ENCODE results near the gene CLCF1. TPM values are rescaled to one million over a fixed set of nuclear protein-coding genes. Genes with fewer than 3 reads are reported as not detected.

CLCF1 gene
- total RNA-seq, 2 donors from 2014 or later = 1.7 to 4.0 TPM

DNA sequence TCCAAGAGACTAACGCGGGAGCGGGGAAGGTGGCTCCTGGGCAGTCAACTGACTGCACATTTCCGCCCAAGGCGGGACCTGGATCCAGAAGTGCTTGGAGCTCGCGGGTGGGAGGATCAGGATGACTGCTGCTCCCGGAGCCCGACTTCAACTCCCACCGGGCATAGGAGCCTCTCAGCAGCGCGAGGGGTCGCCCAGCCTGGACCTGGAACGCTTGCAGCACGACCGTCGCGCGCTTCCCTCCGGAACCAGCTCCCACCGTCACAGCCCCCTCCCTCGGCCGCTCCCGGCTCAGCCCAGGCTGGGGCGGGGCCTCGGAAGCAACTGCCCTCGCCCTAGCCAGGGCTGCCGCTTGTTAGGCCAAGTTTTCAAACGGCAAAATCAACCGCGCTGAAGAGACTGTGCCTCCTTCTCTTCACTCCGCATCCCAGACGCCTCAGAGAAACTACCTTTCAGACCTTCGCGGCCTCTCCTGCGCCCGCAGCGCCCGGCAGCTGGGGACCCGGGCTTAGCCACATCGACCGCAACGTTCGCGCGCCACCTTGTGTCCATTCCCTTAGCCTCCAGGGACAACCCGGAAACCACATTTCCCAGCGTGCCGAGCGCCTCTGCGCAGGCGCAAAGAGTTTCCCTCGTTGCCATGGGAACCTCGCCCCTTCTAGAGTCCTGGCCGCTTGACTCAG, 56.1 kb downstream of the CLCF1 start:
- H3K4me1 ChIP-seq = no peaks in the 10 kb centered on the region
- H3K9me3 ChIP-seq = no peaks in the 10 kb centered on the region
- intact Hi-C loops (cut with DNase I) = loop anchor here (2.0 to 10.0 kb wide), 2 partner anchors 55 to 233 kb away; no protein-coding TSS in a partner anchor

DNA sequence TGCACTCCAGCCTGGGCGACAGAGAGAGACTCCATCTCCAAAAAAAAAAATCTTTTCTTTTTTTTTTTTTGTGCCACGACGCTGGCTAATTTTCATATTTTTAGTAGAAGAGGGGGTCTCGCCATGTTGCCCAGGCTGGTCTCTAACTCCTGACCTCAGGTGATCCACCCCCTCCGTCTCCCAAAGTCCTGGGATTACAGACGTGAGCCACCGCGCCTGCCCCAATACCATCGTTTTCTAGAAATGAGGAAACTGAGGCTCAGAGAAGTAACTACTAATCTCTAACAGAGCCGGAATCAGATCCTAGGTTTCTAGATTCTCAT, 56.6 kb downstream of the CLCF1 start:
- H3K27ac ChIP-seq = peak overlapping the region; percentile 78
- intact Hi-C loops (cut with DNase I) = loop anchor here (2.0 to 10.0 kb wide), 2 partner anchors 54 to 232 kb away; no protein-coding TSS in a partner anchor
- H3K27me3 ChIP-seq = no peaks in the 10 kb centered on the region

More for the DNA sequence above, 56.1 kb downstream of the CLCF1 start:
- TF ChIP-seq, protein P1, sequence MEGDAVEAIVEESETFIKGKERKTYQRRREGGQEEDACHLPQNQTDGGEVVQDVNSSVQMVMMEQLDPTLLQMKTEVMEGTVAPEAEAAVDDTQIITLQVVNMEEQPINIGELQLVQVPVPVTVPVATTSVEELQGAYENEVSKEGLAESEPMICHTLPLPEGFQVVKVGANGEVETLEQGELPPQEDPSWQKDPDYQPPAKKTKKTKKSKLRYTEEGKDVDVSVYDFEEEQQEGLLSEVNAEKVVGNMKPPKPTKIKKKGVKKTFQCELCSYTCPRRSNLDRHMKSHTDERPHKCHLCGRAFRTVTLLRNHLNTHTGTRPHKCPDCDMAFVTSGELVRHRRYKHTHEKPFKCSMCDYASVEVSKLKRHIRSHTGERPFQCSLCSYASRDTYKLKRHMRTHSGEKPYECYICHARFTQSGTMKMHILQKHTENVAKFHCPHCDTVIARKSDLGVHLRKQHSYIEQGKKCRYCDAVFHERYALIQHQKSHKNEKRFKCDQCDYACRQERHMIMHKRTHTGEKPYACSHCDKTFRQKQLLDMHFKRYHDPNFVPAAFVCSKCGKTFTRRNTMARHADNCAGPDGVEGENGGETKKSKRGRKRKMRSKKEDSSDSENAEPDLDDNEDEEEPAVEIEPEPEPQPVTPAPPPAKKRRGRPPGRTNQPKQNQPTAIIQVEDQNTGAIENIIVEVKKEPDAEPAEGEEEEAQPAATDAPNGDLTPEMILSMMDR (IDR thresholded peaks at IDR 0.05) = peak; percentile 94
- H3K4me3 ChIP-seq = peak overlapping the region; percentile 95
- peak overlapping the region; percentile 78 for H3K27ac ChIP-seq
- H3K36me3 ChIP-seq = no peaks in the 10 kb centered on the region
- no peaks in the 10 kb centered on the region for H3K27me3 ChIP-seq
- H3K9ac ChIP-seq (ENCODE audit: low read depth in 2 of 2, low read length in 2 of 2) = peak overlapping the region; percentile 57 to 95
- DNase-seq = peak; percentile 99

DNA sequence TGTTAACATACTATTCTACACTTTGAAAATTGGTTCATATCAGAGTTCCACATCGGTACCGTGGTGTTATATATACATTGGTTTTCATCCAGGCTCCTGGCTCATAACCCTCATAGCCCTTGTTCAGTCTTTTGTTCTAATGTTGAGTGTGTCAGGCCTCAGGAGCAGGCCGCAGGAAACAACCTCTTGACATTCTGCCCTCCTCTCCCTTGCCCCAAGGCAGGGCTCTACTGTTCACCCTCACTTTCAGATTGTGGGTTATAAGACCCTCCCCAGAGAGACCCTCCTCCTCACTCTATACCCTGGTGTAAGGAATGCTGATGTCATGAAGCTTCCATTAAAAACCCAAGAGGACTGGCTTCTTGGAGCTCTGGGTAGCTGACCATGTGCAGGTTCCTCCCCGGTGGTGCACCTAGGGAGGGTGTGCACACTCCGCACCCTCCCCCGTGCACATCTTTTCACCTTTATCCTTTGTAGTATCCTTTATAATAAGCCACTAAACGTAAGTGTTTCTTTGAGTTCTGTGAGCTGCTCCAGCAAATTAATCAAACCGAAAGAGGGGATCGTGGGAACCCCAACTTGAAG, 58.0 kb downstream of the CLCF1 start:
- H3K27ac ChIP-seq = no peak overlapping the region
- no peak overlapping the region for H3K4me3 ChIP-seq
- intact Hi-C loops (cut with DNase I) = loop anchor here (10.0 kb wide), 1 partner anchor 231 kb away; no protein-coding TSS in a partner anchor
- TF ChIP-seq, protein P1 (IDR thresholded peaks at IDR 0.05) = no peak
- H3K27me3 ChIP-seq = no peaks in the 10 kb centered on the region
- no peaks in the 10 kb centered on the region for H3K36me3 ChIP-seq
- no peak for DNase-seq
- H3K4me1 ChIP-seq = no peaks in the 10 kb centered on the region
- no peak overlapping the region for H3K9ac ChIP-seq (ENCODE audit: low read depth in 2 of 2, low read length in 2 of 2)
- no peaks in the 10 kb centered on the region for H3K9me3 ChIP-seq

More for the DNA sequence above, 56.6 kb downstream of the CLCF1 start:
- TF ChIP-seq, protein P1 (IDR thresholded peaks at IDR 0.05) = no peak
- H3K9ac ChIP-seq (ENCODE audit: low read depth in 2 of 2, low read length in 2 of 2) = peak overlapping the region; percentile 53 to 95
- H3K4me1 ChIP-seq = no peaks in the 10 kb centered on the region
- no peaks in the 10 kb centered on the region for H3K9me3 ChIP-seq
- H3K36me3 ChIP-seq = no peaks in the 10 kb centered on the region
- DNase-seq = no peak
- H3K4me3 ChIP-seq = peak overlapping the region; percentile 95

DNA sequence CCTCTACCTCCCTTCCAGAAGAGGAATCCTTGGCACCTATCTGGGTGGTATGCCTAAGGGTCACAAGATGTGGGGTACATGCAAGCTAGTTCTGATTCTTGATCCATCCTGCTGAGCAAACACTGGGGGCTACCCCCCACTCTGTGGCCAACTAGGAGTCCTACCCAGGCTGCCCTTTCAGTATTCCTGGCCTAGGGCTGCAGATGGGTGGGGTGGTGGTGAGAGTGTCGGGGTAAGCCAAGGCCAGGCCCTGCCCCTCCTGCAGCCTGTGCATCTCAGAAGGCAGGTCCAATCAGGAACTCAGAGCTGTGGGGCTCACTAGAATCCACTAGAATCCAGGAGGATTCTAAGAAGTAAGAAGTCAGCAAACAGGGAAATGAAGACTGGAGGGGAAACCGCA, 59.2 kb downstream of the CLCF1 start:
- no peak for DNase-seq
- Histone ChIP-seq H3K9ac (ENCODE audit: low read depth in 2 of 2, low read length in 2 of 2) (no peak overlapping the region), H3K4me1 (no peaks in the 10 kb centered on the region), H3K36me3 (peaks cover 6% of the 10 kb centered on the region), H3K27me3 (no peaks in the 10 kb centered on the region), H3K27ac (no peak overlapping the region), H3K9me3 (no peaks in the 10 kb centered on the region), H3K4me3 (no peak overlapping the region)
- TF ChIP-seq, protein P1 (IDR thresholded peaks at IDR 0.05) = no peak
- intact Hi-C loops (cut with DNase I) = loop anchor here (10.0 kb wide), 1 partner anchor 229 kb away; no protein-coding TSS in a partner anchor

Other genes with a start within 250 kb of the CLCF1 start
- 100 to 1,000 TPM; 108 to 137 TPM for gene GRK2, start 107.1 kb downstream of the CLCF1 start, total RNA-seq
- 10 to 100 TPM; 18.8 to 39.5 TPM for gene ANKRD13D, start 84.3 kb downstream of the CLCF1 start, total RNA-seq
- 10 to 100 TPM; 69.7 to 81.7 TPM for gene SSH3, start 70.1 kb downstream of the CLCF1 start, total RNA-seq
- 100 to 1,000 TPM; 186 to 203 TPM for gene POLD4, start 20.1 kb downstream of the CLCF1 start, total RNA-seq
- gene RAD9A, start 18.4 kb upstream of the CLCF1 start, total RNA-seq = 10 to 100 TPM; 21.8 to 35.1 TPM
- gene PPP1CA, start 28.3 kb upstream of the CLCF1 start, total RNA-seq = 100 to 1,000 TPM; 242 to 280 TPM
- gene TBC1D10C, start 30.5 kb upstream of the CLCF1 start, total RNA-seq = 1 to 10 TPM; 3.9 to 5.2 TPM
- under 1 TPM; 0.20 to 0.32 TPM for gene CARNS1, start 42.1 kb upstream of the CLCF1 start, total RNA-seq
- gene RPS6KB2, start 54.9 kb upstream of the CLCF1 start, total RNA-seq = 10 to 100 TPM; 38.3 to 70.4 TPM
- 1 to 10 TPM; 5.5 to 9.6 TPM for gene PTPRCAP, start 64.1 kb upstream of the CLCF1 start, total RNA-seq
- 100 to 1,000 TPM; 213 to 243 TPM for gene CORO1B, start 69.9 kb upstream of the CLCF1 start, total RNA-seq
- not detected for gene GPR152, start 79.1 kb upstream of the CLCF1 start, total RNA-seq
- under 1 TPM; 0.20 to 0.53 TPM for gene CABP4, start 81.8 kb upstream of the CLCF1 start, total RNA-seq
- 10 to 100 TPM; 50.1 to 59.5 TPM for gene TMEM134, start 95.7 kb upstream of the CLCF1 start, total RNA-seq
- gene AIP, start 109.4 kb upstream of the CLCF1 start, total RNA-seq = 10 to 100 TPM; 45.3 to 57.9 TPM
- gene PITPNM1, start 131.8 kb upstream of the CLCF1 start, total RNA-seq = 10 to 100 TPM; 89.3 to 91.4 TPM
- gene CDK2AP2, start 134.6 kb upstream of the CLCF1 start, total RNA-seq = 100 to 1,000 TPM in 1 of 2 donors, 10 to 100 TPM in 1; 91.6 to 142 TPM
- not detected for gene CABP2, start 149.8 kb upstream of the CLCF1 start, total RNA-seq
- 100 to 1,000 TPM; 543 to 842 TPM for gene GSTP1, start 210.2 kb upstream of the CLCF1 start, total RNA-seq
- 100 to 1,000 TPM; 329 to 361 TPM for gene NDUFV1, start 233.3 kb upstream of the CLCF1 start, total RNA-seq

Data from colonic mucosa (tissue), 4 donors.